CD4-positive, alpha-beta T cell treated with Interleukin-12 subunit alpha and Interleukin-12 subunit beta, for 1 hour (primary cell): Measurements from ENCODE around the gene PFKFB4.
A peak's percentile ranks its signal among the peaks of the same experiment; 100 is the strongest.

Experiments used
- DNase-seq: peaks from one replicate; pipeline ENCODE4 v3.0.0-alpha.2; 2020

PFKFB4 gene

DNA sequence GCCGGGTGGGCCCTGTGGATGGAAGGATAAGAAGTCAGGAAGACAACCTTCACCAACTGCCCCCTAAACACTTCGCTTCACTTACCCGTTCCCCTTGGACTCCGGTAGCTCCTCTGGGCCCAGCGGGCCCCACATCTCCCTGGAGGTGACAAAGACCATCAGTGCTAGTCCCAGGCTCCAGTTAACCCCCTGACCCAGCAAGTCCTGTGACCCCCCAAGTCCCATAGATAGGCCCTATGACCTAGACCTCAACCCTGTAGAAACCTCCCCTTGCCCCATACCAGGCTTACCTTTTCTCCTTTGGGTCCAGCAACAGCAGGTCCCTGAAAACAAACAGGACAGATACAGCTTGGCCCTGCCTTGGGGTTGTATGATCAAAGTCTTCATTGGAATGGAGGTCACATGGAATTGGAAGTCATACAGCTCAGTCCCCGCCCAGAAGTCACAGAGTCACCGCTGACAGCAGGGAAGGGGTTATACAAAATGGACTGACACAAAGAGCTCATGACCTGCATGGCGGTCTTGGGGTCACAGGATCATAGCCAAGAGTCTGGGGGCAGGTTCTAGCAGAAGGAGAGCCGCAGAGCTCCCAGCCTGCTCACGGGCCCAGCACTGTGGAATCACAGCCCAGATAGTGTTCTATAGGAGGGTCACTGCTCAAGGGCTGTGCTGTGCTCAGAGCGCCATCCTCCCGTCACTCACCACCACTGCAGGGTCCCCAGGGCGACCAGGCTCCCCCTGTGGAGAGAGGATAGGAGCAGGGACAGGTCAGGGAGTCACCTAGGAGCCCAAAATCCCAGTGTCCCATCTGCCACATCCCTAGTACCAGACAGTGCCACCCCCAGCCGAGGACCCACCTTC lies 25.2 kb upstream of the PFKFB4 start:
- DNase-seq = no peak

DNA sequence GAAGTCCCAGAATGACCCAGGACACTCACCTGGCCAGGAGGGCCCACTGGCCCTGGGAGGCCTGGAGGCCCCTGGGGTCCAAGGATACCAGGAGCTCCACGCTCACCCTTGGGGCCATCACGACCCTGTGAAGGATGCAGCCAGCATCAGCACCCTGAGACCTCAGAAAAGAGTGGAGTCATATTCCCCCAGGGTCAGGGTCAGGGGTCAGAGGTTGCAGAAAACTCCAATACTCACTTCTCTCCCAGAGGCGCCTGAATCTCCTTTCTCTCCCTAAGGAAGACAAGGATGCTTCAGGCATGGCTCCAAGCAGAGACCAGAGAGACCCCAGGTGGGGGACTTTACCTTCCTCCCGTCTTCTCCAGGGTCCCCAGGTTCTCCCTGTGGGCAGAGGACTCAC lies 20.0 kb upstream of the PFKFB4 start:
- no peak for DNase-seq

DNA sequence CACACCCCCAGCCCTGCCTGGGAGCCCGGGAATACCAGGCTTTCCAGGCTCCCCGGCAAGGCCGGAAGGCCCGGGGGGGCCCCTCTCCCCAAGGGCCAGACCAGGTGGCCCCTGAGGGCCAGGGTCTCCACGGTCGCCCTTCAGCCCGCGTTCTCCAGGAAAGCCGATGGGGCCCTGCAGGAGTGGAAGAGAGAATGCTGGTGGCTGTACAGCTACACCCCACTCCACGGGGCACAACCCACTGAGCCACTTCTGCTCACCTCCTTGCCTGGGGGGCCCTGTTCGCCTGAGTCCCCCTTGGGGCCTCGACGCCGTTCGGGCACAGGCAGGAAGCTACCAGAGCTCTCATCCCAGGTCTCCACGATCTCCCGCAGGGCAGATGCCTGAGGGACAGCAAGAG lies 18.8 kb upstream of the PFKFB4 start:
- no peak for DNase-seq

DNA sequence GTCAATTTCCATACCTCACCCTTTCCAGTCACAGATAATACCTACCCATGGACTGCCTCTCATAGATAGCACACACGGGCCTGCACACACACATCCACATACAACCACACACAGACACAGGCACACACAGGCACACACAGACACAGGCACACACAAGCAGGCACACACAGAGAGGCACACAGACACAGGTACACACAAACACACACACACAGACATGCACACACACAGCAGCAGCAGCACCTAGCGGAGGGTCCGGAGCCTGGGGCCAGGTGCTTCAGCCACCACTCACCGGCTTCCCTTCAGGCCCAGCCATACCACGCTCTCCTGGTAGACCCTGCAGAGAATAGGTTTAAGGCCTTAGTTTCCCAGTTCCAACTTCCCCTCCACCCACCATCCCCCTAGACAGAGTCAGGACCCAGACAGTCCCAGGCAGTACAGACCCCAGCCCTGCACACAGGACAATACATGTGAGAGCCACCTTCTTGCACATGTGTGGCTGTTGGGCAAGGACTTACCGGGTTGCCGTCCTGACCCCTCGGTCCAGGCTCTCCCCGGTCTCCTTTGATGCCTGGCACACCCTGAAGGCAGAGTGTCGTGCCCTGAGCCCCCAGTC lies 17.5 kb upstream of the PFKFB4 start:
- no peak for DNase-seq

DNA sequence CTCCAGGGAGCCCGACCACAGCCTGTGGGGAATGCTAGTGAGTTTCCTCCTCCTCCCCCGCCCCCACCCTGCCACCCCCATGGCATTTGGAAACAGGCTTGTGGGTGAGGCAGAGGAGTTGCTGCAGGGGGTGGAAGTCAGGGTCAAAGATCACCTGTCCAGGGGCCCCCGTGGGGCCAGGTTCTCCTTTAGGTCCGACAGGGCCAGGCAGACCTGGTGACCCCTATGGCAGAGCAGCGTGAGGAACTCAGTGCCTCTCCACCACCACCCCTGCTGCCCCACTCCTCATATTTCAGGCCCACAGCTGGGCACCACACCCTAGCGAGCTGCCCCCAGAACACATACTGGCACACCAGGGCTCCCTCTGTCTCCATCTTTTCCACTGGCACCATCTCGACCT lies 15.9 kb upstream of the PFKFB4 start:
- no peak for DNase-seq

DNA sequence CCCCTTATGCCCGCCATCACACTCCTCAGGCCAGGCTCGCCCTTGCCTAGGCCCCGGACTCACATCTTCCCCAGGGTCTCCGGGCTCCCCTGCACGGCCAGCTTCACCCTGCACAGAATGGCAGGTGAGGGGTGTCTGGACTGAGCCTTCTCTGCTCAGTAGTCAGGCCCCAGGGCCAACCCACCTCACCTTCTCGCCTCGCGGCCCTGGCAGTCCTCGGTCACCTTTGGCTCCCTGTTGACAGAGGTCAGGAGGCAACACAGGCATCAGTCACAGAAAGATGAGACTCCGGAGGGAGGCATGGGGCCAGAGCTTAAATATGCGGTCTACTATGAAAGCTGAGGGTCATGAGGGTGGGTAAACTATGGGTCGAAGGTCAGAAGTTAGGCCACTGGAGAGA lies 15.3 kb upstream of the PFKFB4 start:
- DNase-seq = no peak

DNA sequence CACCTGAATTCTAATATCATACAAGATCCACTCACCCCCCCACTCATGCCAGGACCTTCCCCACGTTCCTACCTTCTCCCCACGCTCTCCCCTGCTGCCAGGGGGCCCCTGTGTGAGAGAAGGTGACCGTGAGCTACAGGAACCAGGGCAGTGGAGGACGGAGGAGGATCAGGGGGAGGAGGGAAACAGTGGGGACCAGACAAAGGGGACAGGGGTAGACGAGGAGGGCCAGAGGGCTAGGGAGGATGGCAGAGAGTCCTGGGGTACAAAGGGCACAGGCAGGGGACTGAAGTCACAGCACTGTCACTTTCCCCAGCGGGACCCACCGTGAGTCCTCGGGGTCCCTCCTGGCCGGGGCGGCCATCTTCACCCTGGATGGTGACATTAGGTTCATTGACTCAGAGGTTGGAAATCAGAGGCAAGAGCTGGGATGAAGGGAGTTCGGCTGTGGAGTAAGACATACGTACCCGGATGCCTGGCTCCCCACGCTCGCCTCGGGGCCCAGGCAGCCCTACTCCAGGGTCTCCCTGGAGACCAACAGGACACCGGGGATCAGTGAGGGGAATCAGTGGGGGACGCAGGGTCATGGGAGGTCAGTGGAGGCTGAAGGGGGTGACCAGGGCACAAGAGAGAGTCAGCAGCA lies 13.3 kb upstream of the PFKFB4 start:
- no peak for DNase-seq

DNA sequence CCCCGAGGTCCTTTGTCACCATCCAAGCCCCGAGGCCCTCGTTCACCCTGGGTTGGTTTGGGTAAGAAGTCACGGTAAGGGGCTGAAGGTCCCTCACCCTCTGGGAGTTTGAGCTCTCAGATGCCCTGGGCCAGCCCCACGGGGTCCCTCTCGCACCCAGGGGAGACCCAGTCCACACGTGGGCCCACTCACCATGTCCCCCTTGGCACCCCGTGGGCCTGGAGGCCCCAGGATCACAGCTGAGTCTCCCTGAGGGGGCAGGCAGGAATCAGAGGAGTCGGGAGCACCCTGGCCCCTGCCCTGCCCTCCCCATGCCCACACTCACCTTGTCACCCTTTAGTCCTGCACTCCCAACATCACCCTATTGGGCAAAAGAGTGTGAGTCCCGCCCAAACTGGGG lies 12.8 kb upstream of the PFKFB4 start:
- DNase-seq = no peak

DNA sequence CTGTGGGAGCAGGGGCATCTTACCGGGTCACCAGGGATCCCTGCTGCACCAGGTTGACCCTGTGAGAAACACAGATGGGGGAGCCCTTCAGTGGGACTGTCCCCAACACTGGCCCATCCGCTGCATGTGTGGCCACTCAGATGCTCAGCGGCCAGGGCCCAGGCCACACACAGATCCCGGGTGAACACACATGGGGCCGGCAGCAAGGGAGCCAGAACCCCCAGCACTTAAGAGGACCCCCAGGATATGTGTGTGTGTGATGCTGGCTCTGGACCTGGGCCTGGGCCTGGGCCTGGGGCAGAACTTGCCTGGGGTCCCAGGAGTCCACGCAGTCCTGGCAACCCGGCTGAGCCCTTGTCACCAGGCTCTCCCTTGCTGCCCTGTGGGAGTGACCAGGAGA lies 11.9 kb upstream of the PFKFB4 start:
- DNase-seq = no peak

DNA sequence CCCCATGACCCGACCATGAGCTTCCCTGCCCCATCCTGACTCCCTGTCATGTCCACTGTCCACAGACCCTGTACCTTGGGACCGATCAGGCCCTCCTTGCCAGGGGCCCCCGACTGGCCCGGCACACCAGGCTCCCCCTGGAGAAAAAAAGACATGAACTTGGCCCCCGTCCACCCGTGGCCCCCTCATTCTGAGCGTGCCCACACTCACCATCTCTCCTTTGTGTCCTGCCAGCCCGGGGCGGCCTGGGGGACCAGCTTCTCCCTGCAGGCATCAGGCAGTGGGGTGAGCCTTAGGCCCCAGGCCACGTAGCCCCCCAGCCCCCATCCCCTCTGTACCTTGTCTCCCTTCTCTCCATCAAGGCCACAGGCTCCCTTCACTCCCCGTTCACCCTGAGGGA lies 10.9 kb upstream of the PFKFB4 start:
- DNase-seq = no peak

DNA sequence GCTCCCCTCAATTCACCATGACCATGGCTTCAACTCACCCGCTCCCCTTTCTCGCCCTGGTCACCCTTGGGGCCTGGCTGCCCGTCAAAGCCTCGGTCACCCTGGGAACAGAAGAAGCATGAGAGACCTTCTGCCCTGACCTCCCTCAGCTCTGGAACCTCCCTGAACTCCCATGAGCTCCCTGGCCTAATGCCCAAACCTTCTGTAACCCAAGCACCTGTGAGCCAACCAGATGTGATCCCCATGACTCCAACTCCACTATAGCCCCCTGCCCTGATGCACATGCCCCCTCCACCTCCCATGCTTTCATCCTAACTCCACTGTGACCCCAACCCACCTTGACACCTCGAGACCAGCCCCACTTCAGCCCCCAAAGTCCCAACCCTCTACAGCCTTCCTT lies 10.5 kb upstream of the PFKFB4 start:
- DNase-seq = no peak

DNA sequence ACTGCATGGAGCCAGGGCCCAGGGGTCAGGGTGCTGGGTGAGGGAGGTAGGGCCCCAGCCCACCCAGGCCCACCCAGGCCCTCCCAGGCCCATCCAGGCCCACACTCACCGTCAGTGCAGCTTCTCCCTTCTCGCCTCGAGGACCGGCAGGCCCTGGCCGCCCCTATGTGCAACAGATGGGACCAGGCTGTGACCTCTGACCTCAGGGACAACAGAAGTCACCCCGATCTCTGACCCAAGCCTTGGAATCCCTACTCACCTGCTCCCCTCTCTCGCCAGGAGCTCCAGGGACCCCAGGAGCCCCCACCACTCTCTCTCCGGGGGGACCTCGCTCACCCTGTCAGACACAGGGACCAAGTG lies 9.8 kb upstream of the PFKFB4 start:
- no peak for DNase-seq

DNA sequence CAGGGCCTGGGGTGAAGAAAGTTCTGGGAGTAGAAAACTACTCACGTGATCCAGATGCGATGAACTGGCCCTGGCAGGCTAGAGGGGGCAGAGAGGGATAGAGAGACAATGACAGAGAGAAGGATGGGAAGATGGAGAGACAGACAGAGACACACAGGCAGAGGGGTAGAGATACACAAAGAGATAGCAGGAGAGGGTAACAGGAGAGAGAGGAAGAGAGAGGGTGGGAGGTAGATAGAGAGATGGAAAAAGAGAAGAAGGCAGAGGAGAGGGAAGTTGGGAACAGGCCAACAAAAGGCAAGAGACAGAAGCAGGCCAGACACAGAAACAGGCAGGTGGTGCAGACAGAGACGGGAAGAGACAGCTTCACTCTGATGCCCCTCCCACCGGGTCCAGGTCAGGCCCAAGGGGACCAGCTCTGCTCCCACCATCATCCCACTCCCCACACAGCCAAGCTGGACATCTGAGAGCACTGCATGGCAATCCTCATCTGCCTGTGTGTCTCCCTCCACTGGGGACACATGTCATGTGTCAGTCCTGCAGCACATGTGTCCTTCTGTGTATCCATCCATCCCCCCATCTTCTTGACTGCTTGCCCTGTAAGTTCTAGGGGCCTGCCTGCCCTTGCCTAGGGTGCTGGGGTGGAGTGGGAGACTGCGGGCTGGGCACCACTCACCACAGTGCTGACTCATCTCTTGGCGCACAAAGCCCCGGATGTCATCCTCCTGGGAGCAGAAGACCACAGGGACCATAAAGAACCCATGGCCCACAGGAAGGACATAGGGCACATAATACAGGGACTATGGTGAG lies 9.2 kb upstream of the PFKFB4 start:
- DNase-seq = no peak

DNA sequence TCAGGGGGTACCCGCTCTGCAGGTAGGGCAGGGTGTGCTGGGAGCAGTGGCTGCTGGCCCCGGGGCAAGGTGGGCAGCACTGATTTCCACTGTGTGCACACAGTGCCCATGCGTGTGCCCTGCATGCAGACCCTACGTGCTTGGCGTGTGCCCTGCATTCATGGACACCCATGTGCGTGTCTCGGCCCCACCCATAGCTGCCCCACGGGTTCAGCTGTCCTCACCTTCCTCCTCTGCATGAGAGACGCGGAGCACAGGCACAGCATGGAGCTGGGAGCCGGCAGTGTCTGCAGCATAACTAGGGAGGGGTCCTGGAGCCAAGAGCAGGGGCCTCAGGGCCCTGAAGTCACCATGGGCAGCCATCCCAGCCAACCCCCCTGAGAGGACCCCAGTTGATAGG lies 8.6 kb upstream of the PFKFB4 start:
- no peak for DNase-seq

DNA sequence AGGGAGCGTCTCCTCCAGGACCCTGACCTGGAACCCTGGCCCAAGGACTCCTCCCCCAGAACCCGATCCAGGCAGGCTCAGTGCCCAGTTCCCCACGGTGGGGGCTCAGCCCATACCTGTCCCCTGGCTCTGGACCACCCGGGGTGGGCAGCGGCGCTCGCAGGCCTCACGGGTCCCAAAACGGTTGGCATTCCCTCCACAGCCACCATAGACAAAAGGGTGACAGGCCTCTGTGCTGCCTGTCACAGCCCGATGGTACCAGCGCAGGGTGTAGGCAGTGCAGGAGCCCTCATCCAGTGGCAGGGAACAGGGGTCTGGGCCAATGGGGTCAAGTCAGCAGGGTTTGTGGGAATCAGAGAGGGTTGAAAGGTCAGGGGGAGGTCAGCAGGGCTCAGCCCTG lies 8.1 kb upstream of the PFKFB4 start:
- no peak for DNase-seq

DNA sequence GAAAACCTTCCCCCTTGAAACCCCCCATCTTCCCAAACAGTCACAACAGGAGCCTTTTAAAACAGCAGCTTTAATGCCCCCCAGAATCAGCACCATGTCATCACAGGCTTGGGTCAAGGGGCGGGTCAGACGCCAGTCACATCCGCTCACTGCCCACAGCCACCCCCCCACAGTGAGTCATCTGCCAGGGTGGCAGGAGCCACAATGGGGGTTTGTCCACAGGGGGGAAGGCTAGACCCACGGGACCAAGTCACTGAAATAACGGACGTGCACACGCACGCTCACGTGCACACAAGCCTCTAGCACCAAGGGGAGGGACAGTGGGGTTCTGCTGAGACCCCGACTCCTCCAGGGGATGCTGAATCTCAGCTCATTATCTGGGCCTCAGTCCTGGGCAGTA lies 7.4 kb upstream of the PFKFB4 start:
- DNase-seq = peak; percentile 61

DNA sequence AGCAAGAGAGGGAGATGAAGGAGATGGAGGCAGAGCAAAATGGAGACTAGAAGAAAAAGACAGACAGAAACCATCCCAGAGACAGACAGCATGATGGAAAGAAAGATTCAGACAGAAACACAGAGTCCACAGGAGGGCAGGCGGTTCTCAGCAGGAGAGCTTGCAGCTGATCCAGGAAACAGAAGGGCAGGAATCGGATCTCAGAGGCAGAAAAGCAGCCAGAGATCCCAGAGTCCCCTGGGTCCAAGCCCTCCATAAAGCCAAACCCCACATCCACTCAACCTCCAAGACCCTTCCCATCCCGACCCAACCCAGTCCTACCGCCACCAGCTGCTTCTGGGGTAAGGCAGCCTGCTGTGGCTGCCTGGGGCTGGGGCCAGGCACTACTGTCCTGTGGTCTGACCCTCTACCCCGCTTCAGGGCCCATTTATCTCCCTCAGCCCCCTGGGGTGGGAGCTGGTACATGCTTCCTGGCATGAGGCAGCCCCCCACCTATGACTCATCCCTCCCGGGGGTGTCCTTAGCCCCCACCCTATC lies 6.8 kb upstream of the PFKFB4 start, which contains the start of gene UCN2:
UCN2 (minus strand) TSS at position 400 of the 537 bp plus-strand sequence. CDS start 657 bp downstream, outside the sequence.
- no peak for DNase-seq

DNA sequence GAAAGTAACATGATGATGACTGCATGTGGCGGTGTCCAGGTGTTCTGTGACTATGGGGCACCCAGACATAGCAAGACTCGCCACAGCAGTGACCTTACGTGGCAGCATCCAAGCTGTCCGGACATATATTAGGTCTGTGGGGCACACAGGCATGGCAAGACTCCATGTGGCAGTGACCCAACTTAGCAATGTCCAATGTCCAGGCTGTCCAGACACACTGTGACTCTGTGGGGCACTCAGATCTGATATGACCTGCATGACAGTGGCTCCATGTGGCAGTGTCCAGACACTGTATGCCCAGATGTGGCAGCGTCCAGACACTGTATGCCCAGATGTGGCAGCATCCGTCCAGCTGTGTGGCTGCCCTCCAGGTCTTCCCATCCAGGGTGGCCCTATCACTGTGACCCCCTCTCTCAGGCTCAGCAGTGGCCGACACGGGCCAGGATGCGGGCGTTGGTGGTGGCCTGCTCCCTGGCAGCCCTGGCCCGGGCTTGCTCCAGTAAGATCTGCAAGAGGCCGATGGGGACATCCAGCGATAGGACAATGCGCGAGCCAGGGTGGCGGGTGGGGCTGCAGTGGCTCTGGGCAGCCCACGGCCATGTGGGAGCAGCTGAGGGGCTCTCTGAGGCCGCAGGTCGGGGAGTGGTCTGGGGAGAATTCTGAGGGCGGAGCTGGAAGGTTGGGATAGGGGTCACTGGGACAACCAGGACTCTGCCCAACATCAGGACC lies 5.9 kb upstream of the PFKFB4 start:
- no peak for DNase-seq

DNA sequence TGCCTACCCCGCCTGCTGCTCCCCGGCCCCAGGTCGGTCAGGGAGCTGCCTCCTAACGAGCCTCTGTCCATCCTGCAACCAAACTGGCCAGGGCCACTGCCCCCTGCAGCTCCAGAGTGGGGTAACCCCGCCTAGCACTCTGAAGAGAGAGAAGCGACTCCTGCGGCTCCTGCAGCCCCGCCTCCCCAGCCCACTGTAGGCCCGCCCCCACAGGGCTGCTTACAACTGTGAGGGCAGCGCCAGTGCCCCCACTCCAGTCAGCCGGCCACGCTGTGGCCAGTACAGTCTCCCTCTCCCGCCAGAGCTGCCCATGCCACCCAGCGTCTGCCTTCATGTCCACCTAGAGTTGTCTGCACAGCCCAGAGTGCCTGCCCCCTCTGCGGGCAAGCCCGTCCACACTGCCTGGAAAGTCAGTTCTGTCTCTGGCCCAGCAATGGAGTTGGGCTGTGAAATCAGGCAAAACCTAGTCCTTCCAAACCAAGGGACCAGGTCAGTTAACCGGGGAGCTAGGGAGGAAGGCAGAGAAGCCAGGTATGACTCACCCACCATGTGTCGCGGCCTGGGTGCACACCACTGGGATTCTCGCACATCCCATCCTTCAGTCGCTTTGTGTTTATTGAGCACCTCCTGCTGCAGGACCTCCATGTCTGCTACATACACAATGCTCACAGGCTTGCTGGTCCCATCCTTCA lies 4.6 kb upstream of the PFKFB4 start:
- no peak for DNase-seq

DNA sequence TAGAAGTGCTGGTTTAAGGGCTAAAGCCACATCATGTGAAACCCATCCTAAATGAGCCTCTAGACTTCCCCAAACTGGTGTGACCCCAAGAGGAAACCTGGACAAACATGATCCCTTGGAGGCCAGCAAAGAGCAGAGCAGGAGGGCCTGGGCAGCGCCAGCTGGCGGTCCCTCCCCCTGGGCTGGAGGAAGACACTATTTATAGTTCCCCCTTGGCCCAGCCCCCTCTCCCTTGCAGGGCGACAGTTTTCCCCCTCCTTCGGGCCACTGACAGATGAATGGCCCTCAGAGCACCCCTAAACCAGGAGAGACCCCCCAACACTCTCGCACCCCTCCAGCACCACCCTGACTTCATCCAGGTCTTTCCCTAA lies 4.0 kb upstream of the PFKFB4 start:
- DNase-seq = no peak

DNA sequence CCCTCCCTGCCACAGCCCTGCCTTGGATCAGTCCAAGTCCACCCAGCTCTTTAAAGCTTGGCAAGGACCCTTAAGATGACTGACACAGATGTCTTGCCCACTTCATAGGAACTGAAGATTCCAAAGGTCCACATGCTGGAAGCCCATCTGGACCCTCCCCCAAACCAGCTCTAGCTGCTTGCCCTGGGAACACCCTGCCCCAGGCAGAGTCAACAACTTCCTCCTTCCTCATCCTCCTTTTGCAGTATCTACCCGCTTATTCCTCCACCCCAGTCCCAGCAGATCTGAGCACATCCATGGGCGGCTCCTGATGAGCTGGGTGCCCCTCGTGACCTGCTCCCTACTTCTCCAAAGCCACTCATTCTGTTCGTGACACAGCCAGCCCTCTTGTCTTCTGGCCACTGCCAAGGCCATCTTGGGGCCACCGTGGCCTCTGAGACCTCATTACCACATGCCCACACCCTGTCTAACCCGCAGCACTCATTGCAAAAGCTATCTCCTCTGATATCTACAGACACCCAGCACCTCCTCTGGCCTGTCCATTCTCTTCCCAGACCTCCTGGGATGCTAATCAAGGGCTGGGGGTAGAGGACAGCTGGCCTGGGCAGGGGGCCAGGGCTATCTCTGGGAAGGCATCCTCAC lies 2.0 kb upstream of the PFKFB4 start:
- peak; percentile 11 for DNase-seq
